Activated CD4-positive, alpha-beta T cell treated with anti-CD3 and anti-CD28 coated beads, Interleukin-2, amount 50 U/mL, for 24 hours (primary cell): ENCODE measurements around the gene ALPG.

ENCODE experiments used
- DNase-seq, 2 donors: peaks; one replicate each; pipeline ENCODE4 v3.0.0-alpha.2; 2020; ENCODE audit warnings: low read depth in 1 of 2, low spot score in 1 of 2

The ALPG gene

GRCh38 chr2:232456296-232457120 lies 49.9 kb downstream of the ALPG start:
- no peak for DNase-seq

DNA sequence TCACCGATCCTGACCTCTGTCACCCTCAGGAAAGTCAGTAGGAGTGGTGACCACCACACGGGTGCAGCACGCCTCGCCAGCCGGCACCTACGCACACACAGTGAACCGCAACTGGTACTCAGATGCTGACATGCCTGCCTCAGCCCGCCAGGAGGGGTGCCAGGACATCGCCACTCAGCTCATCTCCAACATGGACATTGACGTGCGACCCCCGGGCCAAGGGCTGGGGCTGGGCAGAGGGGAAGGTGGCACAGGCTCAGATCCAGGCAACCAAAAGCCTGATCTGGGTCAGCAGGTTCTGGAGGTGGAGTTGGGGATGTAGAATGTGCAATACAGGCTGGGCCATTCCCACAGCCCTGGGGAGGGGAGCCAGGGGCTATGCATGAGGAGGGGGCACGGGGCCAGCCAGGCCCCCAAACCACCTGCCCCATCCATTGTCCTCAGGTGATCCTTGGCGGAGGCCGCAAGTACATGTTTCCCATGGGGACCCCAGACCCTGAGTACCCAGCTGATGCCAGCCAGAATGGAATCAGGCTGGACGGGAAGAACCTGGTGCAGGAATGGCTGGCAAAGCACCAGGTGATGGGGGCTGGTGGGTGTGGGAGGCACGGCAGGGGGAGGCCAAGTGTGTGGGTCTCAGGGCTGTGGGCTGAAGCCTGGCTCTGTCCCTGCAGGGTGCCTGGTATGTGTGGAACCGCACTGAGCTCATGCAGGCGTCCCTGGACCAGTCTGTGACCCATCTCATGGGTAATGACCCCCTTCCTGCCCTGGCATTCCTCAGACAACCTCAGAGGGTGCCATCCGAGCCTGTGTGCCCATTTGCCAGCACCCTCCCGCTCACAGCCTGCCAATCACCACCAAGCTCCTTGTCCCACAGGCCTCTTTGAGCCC lies 50.7 kb downstream of the ALPG start:
- DNase-seq, result no peak

GRCh38 chr2:232458051-232458660 lies 51.5 kb downstream of the ALPG start:
- no peak for DNase-seq

DNA sequence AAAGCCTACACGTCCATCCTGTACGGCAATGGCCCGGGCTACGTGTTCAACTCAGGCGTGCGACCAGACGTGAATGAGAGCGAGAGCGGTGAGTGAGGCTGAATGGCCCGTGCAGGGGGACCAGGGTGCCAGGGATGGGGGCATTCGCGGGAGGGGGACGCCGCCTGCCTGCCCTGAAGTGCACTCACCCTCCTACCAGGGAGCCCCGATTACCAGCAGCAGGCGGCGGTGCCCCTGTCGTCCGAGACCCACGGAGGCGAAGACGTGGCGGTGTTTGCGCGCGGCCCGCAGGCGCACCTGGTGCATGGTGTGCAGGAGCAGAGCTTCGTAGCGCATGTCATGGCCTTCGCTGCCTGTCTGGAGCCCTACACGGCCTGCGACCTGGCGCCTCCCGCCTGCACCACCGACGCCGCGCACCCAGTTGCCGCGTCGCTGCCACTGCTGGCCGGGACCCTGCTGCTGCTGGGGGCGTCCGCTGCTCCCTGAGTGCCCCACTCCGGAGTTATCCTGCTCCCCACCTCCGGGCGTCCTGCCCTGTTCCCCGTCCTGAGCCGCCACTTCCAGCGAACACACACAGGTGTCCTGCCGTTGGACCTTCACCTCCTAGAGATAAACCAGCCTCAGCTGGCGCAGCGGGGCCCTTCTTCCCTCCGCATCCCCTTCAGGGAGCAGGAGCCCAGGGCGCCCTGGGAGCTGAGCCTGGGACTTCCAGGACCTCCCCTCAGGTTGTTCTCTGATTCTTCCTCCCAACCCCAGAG lies 52.2 kb downstream of the ALPG start:
- DNase-seq, result no peak

DNA sequence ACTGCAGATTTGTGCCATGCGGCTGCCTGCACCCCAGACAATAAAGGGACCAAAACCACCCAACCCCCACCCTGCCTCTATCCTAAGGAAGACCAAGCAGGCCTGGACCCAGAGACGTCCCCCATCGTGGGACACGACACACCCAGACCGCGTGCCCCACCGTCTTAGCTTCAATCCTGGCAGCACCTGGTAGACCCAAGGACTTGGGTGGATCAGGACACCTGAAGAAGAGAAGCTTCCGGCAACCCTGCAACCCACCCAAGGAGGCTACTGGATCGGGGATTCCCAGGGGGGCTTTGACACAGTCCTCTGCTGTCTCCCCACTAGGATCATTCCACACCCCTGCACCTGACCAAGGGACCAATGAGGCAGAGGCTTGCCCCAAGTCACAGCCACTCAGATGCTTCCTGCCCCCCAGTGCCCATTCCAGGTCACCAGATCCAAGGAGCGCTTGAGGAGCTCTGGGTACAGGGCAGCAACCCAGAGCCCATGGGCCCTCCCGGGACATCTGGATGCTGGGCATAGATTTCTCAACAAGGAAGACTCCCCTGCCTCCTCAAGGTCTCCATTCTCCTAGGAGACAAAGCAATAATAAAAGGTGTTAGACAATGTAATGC lies 52.9 kb downstream of the ALPG start:
- no peak for DNase-seq

DNA sequence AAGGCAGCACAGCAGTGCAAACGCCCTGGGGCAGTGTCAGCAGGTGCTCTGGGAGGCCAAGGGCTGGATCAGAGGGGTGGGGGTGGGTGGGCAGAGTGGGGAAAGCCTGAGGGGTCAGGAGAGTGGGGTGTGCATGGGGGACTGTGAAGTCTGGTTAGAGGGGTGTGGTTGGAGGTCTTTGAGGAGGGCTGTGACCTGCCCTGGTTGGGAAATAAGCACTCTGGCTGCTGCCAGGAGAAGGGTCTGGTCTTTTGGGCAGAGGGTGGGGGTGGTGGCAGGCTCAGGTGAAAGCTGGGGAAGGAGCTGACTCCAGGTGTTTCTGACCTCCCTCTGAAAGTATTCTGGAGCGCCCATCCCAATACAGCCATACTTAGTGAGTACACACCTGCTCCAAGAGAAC lies 53.5 kb downstream of the ALPG start:
- DNase-seq, result no peak
